Esophagus squamous epithelium (tissue), 4 donors: ENCODE data around the gene ACER3.

ENCODE experiments used
- CTCF ChIP-seq, 6 experiments: fragments of 450-650 bp in 4 of 6; fragments of 200-600 bp in 2 of 6; sonication (generic) in 2 of 6; IDR thresholded peaks; one replicate each; pipeline ENCODE4 v1.5.1; 2016 to 2019; ENCODE audit warnings: antibody characterized with exemption in 6 of 6, mild to moderate bottlenecking in 4 of 6, moderate library complexity in 4 of 6
- POLR2A ChIP-seq, 4 donors: fragments of 450-650 bp; IDR thresholded peaks; one replicate each; pipeline ENCODE4 v1.6.1; 2017; ENCODE audit warnings: antibody characterized with exemption in 4 of 4, mild to moderate bottlenecking in 4 of 4, moderate library complexity in 3 of 4

GRCh38 chr11:77066229-77067042, 205.7 kb downstream of the ACER3 start, which contains the start of gene CAPN5:
- TF ChIP-seq CTCF (IDR thresholded peaks at IDR 0.05) (peak in 4 of 6 experiments; percentile 35 to 60 (median 50)), POLR2A (IDR thresholded peaks at IDR 0.05) (peak in 3 of 4 donors; percentile 16 to 87 (median 63))
